Measurements from ENCODE around the gene ELK1.

The ELK1 gene

GRCh38 chrX:47661539-47661938 is 11.2 kb upstream of the ELK1 start:
- Mint-ChIP-seq H3K36me3 (ENCODE audit: low read depth) (peaks cover 10% of the 10 kb centered on the region), H3K27ac (no peak overlapping the region), H3K4me3 (no peak overlapping the region), H3K4me1 (peaks cover 5% of the 10 kb centered on the region), H3K9me3 (peaks cover 3% of the 10 kb centered on the region), H3K27me3 (ENCODE audit: low read depth) (no peaks in the 10 kb centered on the region)
- TF ChIP-seq CTCF (IDR thresholded peaks at IDR 0.05; ENCODE audit: unreplicated experiment in 3 of 3), result no peak

GRCh38 chrX:47659421-47659726 is 9.0 kb upstream of the ELK1 start:
- no peak for TF ChIP-seq CTCF (IDR thresholded peaks at IDR 0.05; ENCODE audit: unreplicated experiment in 3 of 3)
- Mint-ChIP-seq H3K4me3 (peak overlapping the region; percentile 83 to 91 (median 85)), H3K36me3 (ENCODE audit: low read depth) (peaks cover 24% of the 10 kb centered on the region), H3K27ac (peak overlapping the region; percentile 86 to 97 (median 94)), H3K4me1 (peaks cover 5% of the 10 kb centered on the region), H3K27me3 (ENCODE audit: low read depth) (no peaks in the 10 kb centered on the region), H3K9me3 (peaks cover 6% of the 10 kb centered on the region)

- H3K27ac Mint-ChIP-seq, result peak within 1 kb of the TSS; percentile 86 to 97 (median 94)
- peaks cover 24% of the 10 kb centered on the region for H3K36me3 Mint-ChIP-seq (ENCODE audit: low read depth)
- peaks cover 5% of the 10 kb centered on the region for H3K4me1 Mint-ChIP-seq
- H3K27me3 Mint-ChIP-seq (ENCODE audit: low read depth), result no peaks in the 10 kb centered on the region
- peaks cover 6% of the 10 kb centered on the region for H3K9me3 Mint-ChIP-seq
- peak within 1 kb of the TSS; percentile 83 to 91 (median 85) for H3K4me3 Mint-ChIP-seq
- no peak for TF ChIP-seq CTCF (IDR thresholded peaks at IDR 0.05; ENCODE audit: unreplicated experiment in 3 of 3)
These were observed 8.5 kb upstream of the ELK1 start, which contains the start of gene UXT for GRCh38 chrX:47658684-47659420. TSS of gene UXT (minus strand) at chrX:47659180. CDS start at chrX:47658927, 253 bp downstream.

- no peak for TF ChIP-seq CTCF (IDR thresholded peaks at IDR 0.05; ENCODE audit: unreplicated experiment in 3 of 3)
- H3K9me3 Mint-ChIP-seq, result peaks cover 6% of the 10 kb centered on the region
- peaks cover 28% of the 10 kb centered on the region for H3K36me3 Mint-ChIP-seq (ENCODE audit: low read depth)
- peak overlapping the region; percentile 86 to 97 (median 94) for H3K27ac Mint-ChIP-seq
- H3K4me3 Mint-ChIP-seq, result peak overlapping the region; percentile 83 to 91 (median 85)
- H3K4me1 Mint-ChIP-seq, result peaks cover 5% of the 10 kb centered on the region
- no peaks in the 10 kb centered on the region for H3K27me3 Mint-ChIP-seq (ENCODE audit: low read depth)
These were observed 7.9 kb upstream of the ELK1 start for GRCh38 chrX:47658301-47658683.

- Mint-ChIP-seq H3K4me1 (peaks cover 22% of the 10 kb centered on the region), H3K36me3 (ENCODE audit: low read depth) (peaks cover 28% of the 10 kb centered on the region), H3K4me3 (peak overlapping the region; percentile 91 to 92 (median 92)), H3K9me3 (peaks cover 18% of the 10 kb centered on the region), H3K27me3 (ENCODE audit: low read depth) (no peaks in the 10 kb centered on the region), H3K27ac (peak overlapping the region; percentile 97 to 99 (median 98))
- TF ChIP-seq CTCF (IDR thresholded peaks at IDR 0.05; ENCODE audit: unreplicated experiment in 3 of 3), result no peak
These were observed 911 bp upstream of the ELK1 start for GRCh38 chrX:47651043-47651905.
